DND-41 (cell line): ENCODE measurements around the gene HDDC3.

Experiments
- EZH2 ChIP-seq: IDR thresholded peaks from 3 replicates; pipeline ENCODE4 v1.6.1; 2012; ENCODE audit warnings: borderline replicate concordance, low read depth, mild to moderate bottlenecking, moderate library complexity, low read length, inconsistent platforms; ENCODE audit not compliant: severe bottlenecking
- TF ChIP-seq, protein P1 (sequence below): IDR thresholded peaks from 2 replicates; pipeline ENCODE4 v1.5.1; 2012; ENCODE audit warnings: borderline replicate concordance, low read length, moderate library complexity, mild to moderate bottlenecking; ENCODE audit not compliant: poor library complexity, severe bottlenecking; ENCODE audit errors: extremely low read depth

DNA sequence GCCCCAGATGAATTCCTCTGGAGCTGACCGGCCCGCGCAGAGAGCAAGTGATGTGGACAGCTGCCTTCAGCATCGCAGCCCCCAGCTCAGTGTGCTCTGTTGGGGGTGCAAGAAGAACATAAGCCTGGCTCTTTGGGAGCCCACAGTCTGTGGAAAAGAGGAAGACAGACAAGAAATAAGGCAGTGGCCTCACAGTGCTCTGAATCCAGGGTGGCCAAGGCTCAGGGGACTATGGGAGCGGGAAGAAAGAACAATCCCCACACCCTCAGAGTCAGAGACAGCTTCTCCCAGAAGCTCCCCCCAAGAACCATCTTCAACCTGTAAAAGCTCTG lies 277 bp upstream of the HDDC3 start:
- TF ChIP-seq, protein P1, sequence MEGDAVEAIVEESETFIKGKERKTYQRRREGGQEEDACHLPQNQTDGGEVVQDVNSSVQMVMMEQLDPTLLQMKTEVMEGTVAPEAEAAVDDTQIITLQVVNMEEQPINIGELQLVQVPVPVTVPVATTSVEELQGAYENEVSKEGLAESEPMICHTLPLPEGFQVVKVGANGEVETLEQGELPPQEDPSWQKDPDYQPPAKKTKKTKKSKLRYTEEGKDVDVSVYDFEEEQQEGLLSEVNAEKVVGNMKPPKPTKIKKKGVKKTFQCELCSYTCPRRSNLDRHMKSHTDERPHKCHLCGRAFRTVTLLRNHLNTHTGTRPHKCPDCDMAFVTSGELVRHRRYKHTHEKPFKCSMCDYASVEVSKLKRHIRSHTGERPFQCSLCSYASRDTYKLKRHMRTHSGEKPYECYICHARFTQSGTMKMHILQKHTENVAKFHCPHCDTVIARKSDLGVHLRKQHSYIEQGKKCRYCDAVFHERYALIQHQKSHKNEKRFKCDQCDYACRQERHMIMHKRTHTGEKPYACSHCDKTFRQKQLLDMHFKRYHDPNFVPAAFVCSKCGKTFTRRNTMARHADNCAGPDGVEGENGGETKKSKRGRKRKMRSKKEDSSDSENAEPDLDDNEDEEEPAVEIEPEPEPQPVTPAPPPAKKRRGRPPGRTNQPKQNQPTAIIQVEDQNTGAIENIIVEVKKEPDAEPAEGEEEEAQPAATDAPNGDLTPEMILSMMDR, result no peak
- TF ChIP-seq EZH2, result no peak
